Adrenal gland (tissue), 12 donors: ENCODE results near the gene VDAC2. TPM values are rescaled to one million over a fixed set of nuclear protein-coding genes. Genes with fewer than 3 reads are reported as not detected.

Experiments used
- DNase-seq, 7 donors: peaks; one replicate each; pipeline ENCODE4 v3.0.0-alpha.2; 2019 to 2020
- H3K27ac ChIP-seq, 5 donors: fragments of 200-600 bp; sonication (generic) in 4 of 5; 1 replicate in 3 of 5; 2 replicates in 2 of 5; pipeline versions ENCODE4 v1.5.1 to v1.8.0; 2016 to 2020; ENCODE audit warnings: mild to moderate bottlenecking in 1 of 5
- H3K27me3 ChIP-seq: fragments of 200-600 bp; 2 replicates; pipeline ENCODE4 v1.8.0; 2021
- H3K36me3 ChIP-seq, 2 donors: fragments of 200-600 bp; replicated peaks in 1 of 2; 1 replicate in 1 of 2; 2 replicates in 1 of 2; pipeline versions ENCODE4 v1.5.1 to v1.8.0; 2018 to 2022
- H3K4me1 ChIP-seq, 2 donors: fragments of 200-600 bp; replicated peaks in 1 of 2; 1 replicate in 1 of 2; 2 replicates in 1 of 2; pipeline versions ENCODE4 v1.5.1 to v1.8.0; 2018 to 2021
- H3K4me3 ChIP-seq, 4 donors: fragments of 200-600 bp; sonication (generic) in 3 of 4; one replicate each; pipeline ENCODE4 v1.5.1; 2016 to 2018
- H3K9me3 ChIP-seq, 3 donors: fragments of 200-600 bp; sonication (generic) in 1 of 3; replicated peaks in 1 of 3; 1 replicate in 2 of 3; 2 replicates in 1 of 3; pipeline versions ENCODE4 v1.5.1 to v1.8.0; 2016 to 2021
- CTCF ChIP-seq, 6 experiments: fragments of 450-650 bp in 4 of 6; fragments of 200-600 bp in 2 of 6; sonication (generic) in 1 of 6; IDR thresholded peaks; 1 replicate in 5 of 6; 2 replicates in 1 of 6; pipeline versions ENCODE4 v1.5.1 to v1.8.0; 2016 to 2021; ENCODE audit warnings: antibody characterized with exemption in 6 of 6, mild to moderate bottlenecking in 2 of 6, moderate library complexity in 1 of 6
- POLR2A ChIP-seq, 2 donors: fragments of 450-650 bp; IDR thresholded peaks; one replicate each; pipeline ENCODE4 v1.6.1; 2017; ENCODE audit warnings: antibody characterized with exemption in 2 of 2, mild to moderate bottlenecking in 2 of 2, moderate library complexity in 1 of 2
- WGBS, 4 donors: extraction: QIAGEN DNeasy Blood & Tissue Kit in 2 of 4; methylation state at CpG; one replicate each; pipeline versions ENCODE4 v1.1.5 to v1.1.7; 2013 to 2017; 5-methylcytosine and 5-hydroxymethylcytosine counted together
- intact Hi-C, 2 donors: fragments of 100-400 bp; cut with DNase I; formaldehyde crosslinking; loops; one replicate each; pipeline versions ENCODE4 v1.14.1 to v1.15.0; 2022 to 2023
- polyA plus RNA-seq, 3 donors: library from polyadenylated mRNA; stranded (reverse); fragments of 200-250 nt in 2 of 3; fragments of 350-450 nt in 1 of 3; fragmentation: Illumina TruSeq in 1 of 3; extraction: RNeasy Lipid Tissue Mini Kit (QIAGEN cat#74804) in 1 of 3; gene quantifications; one replicate each; pipeline ENCODE4 v1.2.3, GENCODE V29; 2013 to 2014
- total RNA-seq, 9 donors: library from RNA; depleted of rRNA in 4 of 9; stranded (reverse); fragments of >200 nt in 4 of 9; fragments of 120-200 nt in 1 of 9; fragmentation: NEBNext Ultra II Directional in 1 of 9; extraction: Animal tissue kit (Norgen Biotek cat#: 25700) in 1 of 9; gene quantifications; one replicate each; pipeline versions ENCODE4 v1.1.0 to v1.2.4, GENCODE V29; 2013 to 2023
- donor health status: healthy with polysubstance abuse.
- donor health status: Bipolar disorder and iron deficiency.
- donor health status: DM: yes; HTN: yes; CAD: no.
- donor health status: DM: no; HTN: no; CAD: no.
- donor health status: DM: no; HTN: no; CAD: no.
- donor health status: DM: yes; HTN: yes; CAD: no.

Gene VDAC2
- total and polyA plus RNA-seq, 12 donors: 83.2 to 297 (median 183) TPM

GRCh38 chr10:75168275-75168674 lies 42.3 kb upstream of the VDAC2 start:
- Histone ChIP-seq H3K27ac (no peak overlapping the region), H3K4me3 (no peak overlapping the region), H3K4me1 (peaks cover 0 to 12% of the 10 kb centered on the region in 2 donors), H3K36me3 (peaks cover 0 to 18% of the 10 kb centered on the region in 2 donors), H3K27me3 (no peaks in the 10 kb centered on the region), H3K9me3 (no peaks in the 10 kb centered on the region)
- no peak for TF ChIP-seq POLR2A (IDR thresholded peaks at IDR 0.05)
- TF ChIP-seq CTCF (IDR thresholded peaks at IDR 0.05): no peak
- no peak for DNase-seq
- intact Hi-C loops: no loop called here
- 63 to 97% (median 81%) methylated on average over 6 of the region's 6 CpGs for WGBS, 4 donors

GRCh38 chr10:75170215-75170614 lies 40.4 kb upstream of the VDAC2 start:
- Histone ChIP-seq H3K9me3 (no peaks in the 10 kb centered on the region), H3K27ac (no peak overlapping the region), H3K27me3 (no peaks in the 10 kb centered on the region), H3K4me3 (no peak overlapping the region), H3K4me1 (peaks cover 0 to 12% of the 10 kb centered on the region in 2 donors), H3K36me3 (peaks cover 0 to 18% of the 10 kb centered on the region in 2 donors)
- intact Hi-C loops: no loop called here
- WGBS, 4 donors: 54 to 74% (median 65%) methylated on average over 1 of the region's 1 CpG
- no peak for DNase-seq
- TF ChIP-seq CTCF (IDR thresholded peaks at IDR 0.05) (no peak), POLR2A (IDR thresholded peaks at IDR 0.05) (no peak)

GRCh38 chr10:75175046-75175445 lies 35.5 kb upstream of the VDAC2 start:
- Histone ChIP-seq H3K4me3 (no peak overlapping the region), H3K27ac (no peak overlapping the region), H3K36me3 (peaks cover 0 to 5% of the 10 kb centered on the region in 2 donors), H3K9me3 (no peaks in the 10 kb centered on the region), H3K4me1 (peaks cover 0 to 8% of the 10 kb centered on the region in 2 donors), H3K27me3 (no peaks in the 10 kb centered on the region)
- no peak for DNase-seq
- 96 to 100% (median 98%) methylated on average over 2 of the region's 2 CpGs for WGBS, 4 donors
- intact Hi-C loops: no loop called here
- TF ChIP-seq CTCF (IDR thresholded peaks at IDR 0.05) (no peak), POLR2A (IDR thresholded peaks at IDR 0.05) (no peak)

GRCh38 chr10:75176046-75176445 lies 34.5 kb upstream of the VDAC2 start:
- Histone ChIP-seq H3K4me1 (peaks cover 9 to 16% of the 10 kb centered on the region in 2 donors), H3K27me3 (no peaks in the 10 kb centered on the region), H3K36me3 (peaks cover 0 to 5% of the 10 kb centered on the region in 2 donors), H3K27ac (no peak overlapping the region), H3K9me3 (no peaks in the 10 kb centered on the region), H3K4me3 (no peak overlapping the region)
- DNase-seq: no peak
- 89 to 94% (median 91%) methylated on average over 6 of the region's 6 CpGs for WGBS, 4 donors
- intact Hi-C loops: no loop called here
- TF ChIP-seq POLR2A (IDR thresholded peaks at IDR 0.05) (no peak), CTCF (IDR thresholded peaks at IDR 0.05) (no peak)
